Mesenchymal stem cell (in vitro differentiated cells and primary cell): Measurements from ENCODE around the gene TMEM129.
A peak's percentile ranks its signal among the peaks of the same experiment; 100 is the strongest.

Experiments used
- DNase-seq: peaks from one replicate; pipeline ENCODE4 v3.0.0-alpha.2; 2013
- H2AFZ ChIP-seq: one replicate; pipeline ENCODE4 v1.6.1; 2013; ENCODE audit warnings: low read depth, mild to moderate bottlenecking, control low read depth, inconsistent platforms, low read length, moderate library complexity
- H2AK5ac ChIP-seq: 2 replicates; pipeline ENCODE4 v1.6.1; 2013; ENCODE audit warnings: low read length, moderate library complexity, mild to moderate bottlenecking, inconsistent platforms; ENCODE audit not compliant: severe bottlenecking
- H2BK120ac ChIP-seq: one replicate; pipeline ENCODE4 v1.6.1; 2013; ENCODE audit warnings: low read depth, mild to moderate bottlenecking, inconsistent platforms, low read length, moderate library complexity
- H2BK12ac ChIP-seq, 2 experiments: one replicate each; pipeline ENCODE4 v1.6.1; 2013; ENCODE audit warnings: inconsistent platforms in 2 of 2, low read length in 2 of 2, mild to moderate bottlenecking in 2 of 2, moderate library complexity in 2 of 2, control low read depth in 1 of 2
- H2BK15ac ChIP-seq: one replicate; pipeline ENCODE4 v1.6.1; 2013; ENCODE audit warnings: mild to moderate bottlenecking, low read depth, inconsistent platforms; ENCODE audit not compliant: poor library complexity, severe bottlenecking
- H2BK5ac ChIP-seq: 2 replicates; pipeline ENCODE4 v1.6.1; 2013; ENCODE audit warnings: low read depth, mild to moderate bottlenecking, low read length, control low read depth, inconsistent platforms; ENCODE audit not compliant: poor library complexity, severe bottlenecking
- H3K14ac ChIP-seq, 2 experiments: one replicate each; pipeline ENCODE4 v1.6.1; 2013; ENCODE audit warnings: inconsistent platforms in 2 of 2, low read length in 2 of 2, control low read depth in 1 of 2, mild to moderate bottlenecking in 1 of 2, moderate library complexity in 1 of 2
- H3K18ac ChIP-seq, 2 experiments: one replicate each; pipeline ENCODE4 v1.6.1; 2013; ENCODE audit warnings: inconsistent platforms in 2 of 2, low read length in 2 of 2, control low read depth in 1 of 2, low read depth in 1 of 2, mild to moderate bottlenecking in 1 of 2
- H3K23ac ChIP-seq, 2 experiments: one replicate each; pipeline ENCODE4 v1.6.1; 2013; ENCODE audit warnings: inconsistent platforms in 2 of 2, low read length in 2 of 2, mild to moderate bottlenecking in 2 of 2, moderate library complexity in 2 of 2, control low read depth in 1 of 2
- H3K27ac ChIP-seq: 2 replicates; pipeline ENCODE4 v1.5.1; 2013; ENCODE audit warnings: mild to moderate bottlenecking, moderate library complexity, low read length, control low read depth, inconsistent platforms; ENCODE audit not compliant: poor library complexity, severe bottlenecking
- H3K27me3 ChIP-seq, 2 experiments: 2 replicates each; pipeline versions ENCODE4 v1.6.1 to v1.7.0; 2013; ENCODE audit warnings: low read length in 2 of 2, mild to moderate bottlenecking in 2 of 2, moderate library complexity in 2 of 2, control low read depth in 1 of 2, inconsistent platforms in 1 of 2; ENCODE audit not compliant: control insufficient read depth in 1 of 2, insufficient read depth in 1 of 2
- H3K36me3 ChIP-seq, 2 experiments: 2 replicates each; pipeline versions ENCODE4 v1.6.1 to v1.7.0; 2013; ENCODE audit warnings: low read length in 2 of 2, control low read depth in 1 of 2, inconsistent platforms in 1 of 2, low read depth in 1 of 2, mild to moderate bottlenecking in 1 of 2; ENCODE audit not compliant: insufficient read depth in 2 of 2, control insufficient read depth in 1 of 2
- H3K4ac ChIP-seq, 2 experiments: one replicate each; pipeline ENCODE4 v1.6.1; 2013; ENCODE audit warnings: inconsistent platforms in 2 of 2, low read length in 2 of 2, mild to moderate bottlenecking in 2 of 2, moderate library complexity in 2 of 2, control low read depth in 1 of 2, low read depth in 1 of 2
- H3K4me1 ChIP-seq: 2 replicates; pipeline ENCODE4 v1.6.1; 2013; ENCODE audit warnings: low read depth, low read length, control low read depth; ENCODE audit not compliant: control insufficient read depth, insufficient read depth
- H3K4me2 ChIP-seq: 2 replicates; pipeline ENCODE4 v1.6.1; 2013; ENCODE audit warnings: low read length, mild to moderate bottlenecking, inconsistent platforms; ENCODE audit not compliant: poor library complexity, severe bottlenecking
- H3K4me3 ChIP-seq, 2 experiments: 2 replicates each; pipeline versions ENCODE4 v1.5.1 to v1.7.0; 2013; ENCODE audit warnings: low read length in 2 of 2, mild to moderate bottlenecking in 2 of 2, control low read depth in 1 of 2, low read depth in 1 of 2; ENCODE audit not compliant: insufficient read depth in 1 of 2
- H3K79me1 ChIP-seq: replicated peaks from 2 replicates; pipeline ENCODE4 v1.6.1; 2013; ENCODE audit warnings: mild to moderate bottlenecking, control low read depth, low read length, inconsistent platforms; ENCODE audit not compliant: poor library complexity, severe bottlenecking
- H3K9ac ChIP-seq: 2 replicates; pipeline ENCODE4 v1.7.0; 2013; ENCODE audit warnings: mild to moderate bottlenecking, low read length, moderate library complexity
- H3K9me3 ChIP-seq: 2 replicates; pipeline ENCODE4 v1.7.0; 2013; ENCODE audit warnings: mild to moderate bottlenecking, low read length; ENCODE audit not compliant: control insufficient read depth
- H4K8ac ChIP-seq: one replicate; pipeline ENCODE4 v1.6.1; 2013; ENCODE audit warnings: inconsistent platforms, mild to moderate bottlenecking, low read length, moderate library complexity
- H4K91ac ChIP-seq: one replicate; pipeline ENCODE4 v1.6.1; 2013; ENCODE audit warnings: mild to moderate bottlenecking, low read length, inconsistent platforms
- WGBS: methylation state at CpG from one replicate; pipeline ENCODE4 v1.1.7; 2013; ENCODE audit warnings: mixed read lengths; 5-methylcytosine and 5-hydroxymethylcytosine counted together

The TMEM129 gene

GRCh38 chr4:1759818-1760223 lies 38.7 kb upstream of the TMEM129 start:
- H2BK12ac ChIP-seq, result no peak overlapping the region
- no peak overlapping the region for H2BK5ac ChIP-seq
- H2BK15ac ChIP-seq, result no peak overlapping the region
- no peak overlapping the region for H3K9ac ChIP-seq
- no peak overlapping the region for H2BK120ac ChIP-seq
- H3K27me3 ChIP-seq, result peaks cover 0 to 14% of the 10 kb centered on the region in 2 experiments
- H3K14ac ChIP-seq, result no peak overlapping the region
- peaks cover 26% of the 10 kb centered on the region for H3K4me1 ChIP-seq
- no peaks in the 10 kb centered on the region for H3K79me1 ChIP-seq
- no peak overlapping the region for H2AK5ac ChIP-seq
- no peak for DNase-seq
- no peak overlapping the region for H3K23ac ChIP-seq
- H2AFZ ChIP-seq, result no peak overlapping the region
- peak overlapping the region; percentile 47 for H4K8ac ChIP-seq
- H3K18ac ChIP-seq, result no peak overlapping the region
- no peak overlapping the region for H3K4me2 ChIP-seq
- 74% methylated on average over 13 of the region's 13 CpGs for WGBS
- H3K27ac ChIP-seq, result no peak overlapping the region
- no peak overlapping the region for H3K4me3 ChIP-seq
- no peak overlapping the region for H4K91ac ChIP-seq
- no peaks in the 10 kb centered on the region for H3K9me3 ChIP-seq
- H3K4ac ChIP-seq, result no peak overlapping the region
- no peaks in the 10 kb centered on the region for H3K36me3 ChIP-seq

- Histone ChIP-seq H3K4ac (no peak overlapping the region), H3K79me1 (no peaks in the 10 kb centered on the region), H4K91ac (no peak overlapping the region), H3K9me3 (no peaks in the 10 kb centered on the region), H3K4me3 (no peak overlapping the region), H2BK5ac (no peak overlapping the region), H3K14ac (no peak overlapping the region), H3K18ac (no peak overlapping the region), H2BK120ac (no peak overlapping the region), H2AK5ac (no peak overlapping the region), H3K4me1 (peaks cover 29% of the 10 kb centered on the region), H3K36me3 (no peaks in the 10 kb centered on the region), H2BK15ac (no peak overlapping the region), H3K23ac (no peak overlapping the region), H3K27me3 (peaks cover 0 to 20% of the 10 kb centered on the region in 2 experiments), H4K8ac (no peak overlapping the region), H3K4me2 (no peak overlapping the region), H3K9ac (no peak overlapping the region), H3K27ac (no peak overlapping the region), H2AFZ (no peak overlapping the region), H2BK12ac (no peak overlapping the region)
- 78% methylated on average over 18 of the region's 19 CpGs for WGBS
- no peak for DNase-seq
Observed at GRCh38 chr4:1759170-1759817, 38.2 kb upstream of the TMEM129 start.

DNA sequence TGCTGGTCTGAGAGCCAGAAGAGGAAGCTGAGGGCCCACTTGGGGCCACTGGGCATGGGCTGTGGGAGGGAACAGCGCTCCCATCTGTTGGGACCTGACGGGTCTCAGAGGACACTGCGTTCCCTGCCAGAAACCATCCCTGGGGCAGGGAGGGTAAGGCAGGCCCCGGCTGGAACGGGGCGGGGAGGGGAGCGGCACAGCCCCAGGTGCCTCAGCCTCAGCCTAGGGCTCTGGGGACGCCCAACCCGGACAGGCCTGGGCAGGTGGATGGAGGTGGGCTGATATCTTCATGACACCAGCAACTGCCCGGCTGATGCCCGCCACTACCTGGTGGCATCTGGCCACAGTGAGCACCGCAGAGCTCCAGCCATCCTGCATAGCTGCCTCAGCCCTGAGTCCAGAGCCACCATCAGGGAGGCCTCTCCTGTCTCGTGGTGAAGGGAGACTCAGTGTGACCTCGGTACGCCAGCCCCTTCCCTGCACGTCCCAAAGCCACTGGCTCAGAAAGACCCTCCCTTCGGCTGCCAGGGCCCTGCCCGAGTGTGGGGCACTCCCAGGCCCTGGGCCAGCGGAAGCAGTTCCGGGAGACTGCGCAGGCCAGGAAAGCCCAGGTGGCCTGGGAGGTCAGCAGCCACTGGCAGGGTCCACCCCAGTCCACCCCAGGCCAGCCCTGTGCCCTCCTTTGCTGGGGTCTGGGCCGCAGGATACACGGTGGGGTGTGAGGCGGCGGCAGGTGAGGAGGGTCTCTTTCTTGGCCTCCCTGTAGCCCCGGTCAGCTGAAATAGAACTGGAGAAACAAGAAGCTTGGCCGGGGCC lies 37.4 kb upstream of the TMEM129 start:
- Histone ChIP-seq H4K8ac (no peak overlapping the region), H3K79me1 (no peaks in the 10 kb centered on the region), H3K4me2 (no peak overlapping the region), H2BK5ac (no peak overlapping the region), H3K4me1 (peaks cover 31% of the 10 kb centered on the region), H2AK5ac (no peak overlapping the region), H2BK15ac (no peak overlapping the region), H3K4me3 (peak overlapping the region in 1 of 2 experiments; percentile 3), H2BK12ac (peak overlapping the region in 1 of 2 experiments; percentile 16), H4K91ac (peak overlapping the region; percentile 56), H3K23ac (no peak overlapping the region), H2AFZ (no peak overlapping the region), H3K14ac (peak overlapping the region in 1 of 2 experiments; percentile 47), H3K9ac (no peak overlapping the region), H3K27ac (no peak overlapping the region), H3K18ac (no peak overlapping the region), H3K9me3 (no peaks in the 10 kb centered on the region), H3K36me3 (peaks cover 0 to 3% of the 10 kb centered on the region in 2 experiments), H3K4ac (no peak overlapping the region), H3K27me3 (peaks cover 0 to 21% of the 10 kb centered on the region in 2 experiments), H2BK120ac (no peak overlapping the region)
- 89% methylated on average over 26 of the region's 27 CpGs for WGBS
- DNase-seq, result no peak

- Histone ChIP-seq H3K18ac (no peak overlapping the region), H3K4me1 (peaks cover 30% of the 10 kb centered on the region), H2BK120ac (no peak overlapping the region), H2BK12ac (peak overlapping the region in 1 of 2 experiments; percentile 16), H3K4ac (no peak overlapping the region), H3K27ac (no peak overlapping the region), H3K27me3 (peaks cover 0 to 21% of the 10 kb centered on the region in 2 experiments), H3K36me3 (peaks cover 0 to 3% of the 10 kb centered on the region in 2 experiments), H2BK15ac (no peak overlapping the region), H3K4me2 (no peak overlapping the region), H3K9ac (no peak overlapping the region), H3K14ac (peak overlapping the region in 1 of 2 experiments; percentile 47), H3K79me1 (no peaks in the 10 kb centered on the region), H2AFZ (no peak overlapping the region), H4K8ac (no peak overlapping the region), H3K9me3 (no peaks in the 10 kb centered on the region), H4K91ac (no peak overlapping the region), H2BK5ac (no peak overlapping the region), H2AK5ac (no peak overlapping the region), H3K23ac (no peak overlapping the region), H3K4me3 (peak overlapping the region in 1 of 2 experiments; percentile 3)
- 71% methylated on average over 17 of the region's 17 CpGs for WGBS
- DNase-seq, result no peak
Observed at GRCh38 chr4:1757836-1758235, 36.7 kb upstream of the TMEM129 start.
